Raji (cell line): Measurements from ENCODE around the gene TMEM235.
A peak's percentile ranks its signal among the peaks of the same experiment; 100 is the strongest.

Source experiments
- POLR2A ChIP-seq: IDR thresholded peaks from 2 replicates; pipeline ENCODE4 v1.6.1; 2011; ENCODE audit warnings: low read depth, low read length, control low read depth; ENCODE audit not compliant: insufficient read depth

TMEM235 gene

DNA sequence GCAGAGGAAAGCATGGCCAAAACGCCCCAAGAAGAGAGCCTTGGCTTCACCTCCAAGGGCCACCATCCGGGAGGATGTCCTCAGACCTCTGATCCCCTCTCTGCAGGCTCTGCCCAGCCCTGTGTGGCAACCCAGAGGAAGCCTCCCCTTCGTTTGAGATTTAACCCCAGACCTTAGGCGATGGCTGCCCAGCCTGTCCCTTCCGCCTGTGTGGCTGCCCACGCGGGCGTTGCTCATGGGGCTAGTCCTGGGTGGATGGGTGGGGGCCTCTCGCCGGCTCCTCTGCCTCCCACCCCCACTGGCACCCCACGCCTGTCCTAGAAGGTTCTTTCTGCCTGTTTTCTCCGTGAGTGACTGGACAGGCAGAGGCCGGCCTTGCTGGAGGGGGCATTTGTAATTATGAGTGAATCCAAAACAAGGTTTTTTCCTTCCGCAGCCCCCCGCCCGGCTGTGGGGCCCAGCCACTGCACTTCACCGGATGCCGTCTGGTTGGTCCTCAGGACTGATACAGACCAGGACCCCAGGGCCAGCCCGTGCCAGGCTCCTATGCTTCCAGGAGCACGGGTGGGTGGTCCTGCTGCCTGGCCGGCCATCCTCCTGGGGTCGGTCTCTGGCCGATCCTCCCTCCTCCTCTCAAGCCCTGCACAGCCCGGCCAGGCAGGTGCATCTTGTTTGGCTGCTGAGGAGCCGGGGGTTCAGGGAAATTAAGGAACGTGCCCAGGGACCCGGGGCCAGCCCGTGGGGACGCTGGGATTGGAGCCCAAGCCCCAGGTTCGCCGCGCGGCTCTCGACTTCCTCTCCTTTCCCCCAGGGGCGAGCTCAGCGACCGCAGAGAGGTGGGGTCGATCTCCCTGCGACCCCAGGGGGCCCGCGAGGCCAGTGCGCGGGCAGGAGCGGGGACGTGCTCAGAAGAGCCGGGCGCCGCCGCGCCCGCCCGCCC is at the start of gene TMEM235:
TMEM235 (plus strand) TSS at position 636 of the 940 bp plus-strand sequence. CDS start 393 bp downstream, outside the sequence.
- TF ChIP-seq POLR2A, result no peak

DNA sequence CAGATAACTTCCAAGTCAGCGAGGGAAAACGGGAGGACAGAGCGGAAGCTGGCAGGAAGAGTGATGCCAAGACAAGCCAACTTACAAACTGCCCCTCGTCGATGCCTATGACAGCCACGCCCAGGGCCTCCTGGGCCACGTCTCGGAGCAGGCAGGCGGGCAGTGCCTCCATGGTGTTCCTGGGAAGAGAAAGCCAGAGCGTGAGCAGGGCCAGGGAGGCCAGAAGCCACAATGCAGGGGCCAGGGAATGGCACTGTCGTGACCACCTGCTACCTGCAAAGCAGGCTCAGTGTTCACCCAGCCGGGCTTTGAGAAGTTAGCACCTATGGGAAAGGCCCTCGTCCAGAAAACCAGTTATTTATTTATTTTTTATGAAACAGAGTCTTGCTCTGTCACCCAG is 48.9 kb upstream of the TMEM235 start:
- TF ChIP-seq POLR2A, result no peak

DNA sequence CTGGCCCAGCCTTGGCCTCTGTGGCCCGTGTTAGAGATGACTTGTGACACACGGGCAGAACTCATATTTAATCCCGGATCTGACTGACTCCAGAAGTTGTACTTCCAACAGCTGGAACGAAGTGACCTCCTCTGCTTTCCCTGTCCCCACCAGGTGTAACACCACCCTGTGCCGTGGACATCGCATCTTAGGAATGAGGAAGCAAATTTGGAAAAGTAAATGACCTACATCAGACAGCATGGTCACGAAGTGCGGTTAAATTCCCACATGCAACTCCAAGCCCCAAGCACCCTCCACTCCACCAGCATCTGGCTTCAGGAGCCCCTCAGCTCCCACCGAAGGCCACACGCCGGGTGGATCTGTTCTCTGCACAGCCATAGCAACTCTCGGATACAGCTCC is 47.5 kb upstream of the TMEM235 start:
- no peak for TF ChIP-seq POLR2A

DNA sequence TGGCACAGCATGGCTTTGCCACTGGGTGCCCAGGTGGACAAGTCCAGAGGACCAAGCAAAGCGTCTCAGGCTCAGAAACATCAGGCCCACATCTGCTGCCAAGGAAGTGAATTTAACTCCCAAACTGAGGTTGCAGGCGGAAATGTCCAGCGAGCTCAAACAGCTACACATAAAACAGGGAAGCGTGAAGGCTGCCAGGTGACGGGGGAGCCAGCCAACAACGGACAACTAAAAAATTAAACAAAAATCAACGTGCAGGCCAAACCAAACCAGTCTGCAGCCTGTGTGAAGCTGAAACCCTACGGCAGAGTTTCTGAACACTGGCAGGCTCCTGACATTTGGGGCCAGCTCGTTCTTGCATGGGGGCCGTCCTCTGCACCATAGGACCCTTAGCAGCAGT is 47.1 kb upstream of the TMEM235 start:
- no peak for TF ChIP-seq POLR2A

DNA sequence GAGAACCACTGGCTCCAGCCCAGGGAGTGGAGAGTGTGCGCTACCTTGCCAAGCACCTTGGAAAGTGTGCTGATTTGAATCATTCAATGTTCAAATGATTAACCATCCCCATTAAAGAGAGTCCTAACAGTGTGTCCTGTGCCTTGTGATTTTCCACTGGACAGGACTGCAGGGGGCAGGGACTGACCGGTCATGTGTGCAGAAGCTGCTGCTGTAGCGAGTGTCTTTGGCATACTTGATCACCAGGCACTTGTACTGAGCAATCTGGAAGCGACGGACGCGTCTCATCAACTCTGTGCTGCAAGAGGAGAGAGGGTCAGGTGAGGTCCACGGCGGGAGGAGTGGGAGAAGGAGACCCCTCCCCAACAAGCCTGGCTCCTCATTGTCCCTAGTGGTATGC is 46.6 kb upstream of the TMEM235 start:
- TF ChIP-seq POLR2A, result no peak

DNA sequence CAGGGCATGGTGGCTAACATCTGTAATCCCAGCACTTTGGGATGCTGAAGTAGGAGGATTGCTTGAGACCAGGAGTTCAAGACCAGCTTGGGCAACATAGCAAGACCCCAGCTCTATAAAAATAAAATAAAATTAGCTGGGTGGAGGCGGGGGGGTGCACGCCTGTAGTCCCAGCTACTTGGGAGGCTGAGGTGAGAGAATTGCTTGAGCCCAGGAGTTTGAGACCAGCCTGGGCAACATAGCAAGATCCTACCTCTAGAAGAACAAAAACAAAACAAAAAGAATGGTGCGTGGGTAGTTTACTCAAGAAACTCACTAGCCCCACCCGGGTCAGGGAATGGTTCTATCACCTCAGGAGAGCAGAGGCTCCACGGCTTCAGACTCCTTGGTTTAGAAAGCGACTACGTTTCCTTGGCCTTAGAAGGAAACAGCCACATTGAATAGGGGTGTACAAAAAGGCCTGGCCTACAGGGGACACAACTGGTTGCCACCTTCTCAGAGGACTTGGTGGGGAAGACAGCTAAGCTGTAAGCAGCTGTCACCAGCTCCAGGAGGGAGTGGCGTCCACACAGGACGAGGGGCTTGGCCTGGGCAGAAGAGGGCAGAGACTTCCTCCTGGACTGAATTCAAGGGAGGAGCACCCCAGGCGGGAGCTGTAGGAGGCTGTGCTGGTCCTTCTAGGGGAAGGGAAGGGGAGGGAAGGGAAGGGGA is 45.3 kb upstream of the TMEM235 start:
- no peak for TF ChIP-seq POLR2A

DNA sequence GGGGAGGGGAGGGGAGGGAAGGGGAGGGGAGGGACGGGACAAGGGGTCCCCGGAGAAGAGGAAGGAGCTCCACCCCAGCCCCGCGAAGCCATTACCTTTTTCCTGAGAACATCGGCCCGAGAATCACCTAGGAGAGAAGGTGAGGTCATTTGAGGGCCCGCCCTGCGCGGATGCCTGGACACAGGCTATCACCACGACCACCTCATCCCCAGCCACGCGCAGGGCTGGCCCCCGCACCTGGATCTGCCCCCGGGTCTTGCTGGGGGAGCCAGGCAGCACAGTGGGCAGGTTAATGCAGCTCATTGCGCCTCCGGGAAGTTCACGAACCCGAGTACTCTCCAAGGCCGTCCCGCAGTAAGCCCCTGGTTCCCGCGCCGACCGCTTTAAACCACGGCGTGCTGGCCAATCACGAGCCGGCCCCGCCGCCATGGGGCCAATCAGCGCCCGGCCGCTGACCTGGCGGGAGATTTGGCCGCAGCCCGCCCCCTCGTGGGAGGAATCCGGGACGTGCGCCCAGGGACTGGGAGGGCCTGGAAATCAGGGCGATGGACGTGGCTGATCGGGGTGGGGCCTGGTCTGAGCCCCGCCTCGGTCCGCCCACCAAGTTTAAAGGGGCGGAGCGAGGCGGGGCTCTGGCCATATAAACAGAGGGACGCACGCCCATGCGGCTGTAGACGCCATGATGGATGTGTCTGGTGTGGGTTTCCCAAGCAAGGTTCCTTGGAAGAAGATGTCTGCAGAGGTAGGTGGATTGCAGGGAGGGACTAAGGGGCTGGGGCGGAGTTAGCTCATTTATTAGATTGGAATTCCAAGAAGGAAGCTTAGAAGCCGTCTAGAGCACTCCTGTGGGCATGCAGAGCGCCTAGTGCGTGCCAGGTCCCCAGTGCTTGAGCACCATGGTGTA is 44.5 kb upstream of the TMEM235 start, which contains the start of the genes AFMID and TK1:
AFMID (plus strand) TSS at position 671 of the 904 bp plus-strand sequence; CDS start at position 680, 9 bp downstream.
TK1 (minus strand) TSS at position 361 of the 904 bp plus-strand sequence; CDS start at position 303, 58 bp downstream.
- peak; percentile 97 for TF ChIP-seq POLR2A

DNA sequence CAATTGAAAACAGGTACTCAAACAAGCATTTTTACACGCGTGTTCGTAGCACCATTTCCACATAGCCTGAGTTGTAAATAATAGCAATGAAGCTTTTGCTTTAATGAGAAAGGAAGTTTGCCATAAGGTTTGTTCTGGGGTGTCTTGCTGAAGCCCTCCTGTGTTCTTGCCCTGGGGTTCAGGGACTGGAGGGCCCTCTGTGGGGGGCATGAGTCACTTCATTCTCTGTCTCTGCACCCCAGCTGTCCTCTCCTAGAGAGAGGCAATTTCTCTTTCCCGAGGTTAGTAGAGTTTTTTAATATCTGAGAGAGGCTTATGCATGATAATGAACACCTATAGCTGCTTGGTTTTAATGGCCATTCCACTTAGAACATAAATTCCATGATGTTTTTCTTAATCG is 34.7 kb upstream of the TMEM235 start:
- TF ChIP-seq POLR2A, result no peak

DNA sequence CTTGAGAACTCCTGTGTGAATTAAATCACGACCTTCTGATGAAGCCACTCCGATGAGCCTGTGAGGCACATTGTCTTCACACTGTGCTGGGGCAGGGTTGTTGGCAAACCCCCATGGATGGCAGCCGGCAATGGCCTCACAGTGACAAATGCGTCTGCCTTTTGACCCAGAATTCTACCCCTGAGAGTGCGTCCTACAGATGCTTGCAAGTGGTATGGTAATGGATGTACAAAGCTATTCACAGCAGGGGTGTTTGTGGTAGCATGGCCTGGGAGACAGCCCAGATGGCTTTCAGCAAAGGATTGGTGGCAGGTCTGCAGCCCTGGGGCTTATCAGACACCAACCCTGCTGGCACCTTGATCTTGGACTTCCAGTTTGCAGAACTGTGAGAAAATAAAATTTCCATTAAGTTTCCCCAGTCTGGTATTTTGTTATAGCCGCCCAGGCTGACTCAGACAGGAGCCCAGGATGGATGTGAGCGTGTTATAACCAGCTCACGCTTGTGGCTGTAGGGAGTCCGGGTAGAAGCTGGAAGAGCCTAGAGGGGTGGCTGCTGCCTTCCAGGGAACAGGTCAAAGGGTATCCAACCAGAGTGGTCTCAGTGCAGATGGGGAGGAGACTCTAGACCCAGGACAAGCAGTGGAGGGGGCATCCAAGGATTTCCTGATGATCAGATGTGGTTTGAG is 34.1 kb upstream of the TMEM235 start:
- no peak for TF ChIP-seq POLR2A

DNA sequence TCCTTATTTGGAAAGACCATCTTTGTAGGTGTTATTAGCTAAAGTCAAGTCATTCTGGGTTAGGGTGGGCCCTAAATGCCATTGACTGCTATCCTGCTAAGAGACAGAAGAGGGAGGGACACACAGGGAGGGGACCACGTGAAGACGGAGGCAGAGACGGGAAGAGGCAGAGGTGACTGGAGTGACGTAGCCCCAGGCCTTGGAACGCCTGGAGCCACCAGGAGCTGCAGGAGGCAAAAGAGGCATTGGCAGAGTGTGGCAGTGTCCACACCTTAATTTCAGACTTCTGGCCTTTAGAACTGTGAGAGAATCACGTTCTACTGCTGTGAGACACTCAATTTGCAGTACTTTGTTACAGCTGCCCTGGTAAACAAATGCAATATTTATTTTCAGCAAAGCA is 31.0 kb upstream of the TMEM235 start:
- TF ChIP-seq POLR2A, result no peak

DNA sequence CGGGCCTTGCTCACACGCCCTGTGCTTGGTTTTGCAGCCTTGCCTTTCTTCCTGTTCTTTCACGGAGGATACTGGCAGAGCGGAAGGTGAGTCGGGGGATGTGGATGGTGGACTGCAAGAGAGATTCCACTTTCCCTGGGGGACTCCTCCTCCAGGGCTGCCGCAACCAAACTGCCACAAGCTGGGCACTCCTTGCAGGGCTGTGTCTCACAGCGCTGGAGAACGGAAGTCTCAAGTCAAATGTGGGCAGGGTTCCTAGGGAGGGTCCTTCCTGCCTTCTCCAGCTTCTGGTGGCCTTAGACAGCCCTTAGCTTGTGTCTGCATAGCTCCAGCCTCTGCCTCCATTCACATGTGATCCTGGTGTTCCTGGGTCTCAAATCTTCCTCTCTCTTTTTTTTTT is 28.8 kb upstream of the TMEM235 start:
- no peak for TF ChIP-seq POLR2A

DNA sequence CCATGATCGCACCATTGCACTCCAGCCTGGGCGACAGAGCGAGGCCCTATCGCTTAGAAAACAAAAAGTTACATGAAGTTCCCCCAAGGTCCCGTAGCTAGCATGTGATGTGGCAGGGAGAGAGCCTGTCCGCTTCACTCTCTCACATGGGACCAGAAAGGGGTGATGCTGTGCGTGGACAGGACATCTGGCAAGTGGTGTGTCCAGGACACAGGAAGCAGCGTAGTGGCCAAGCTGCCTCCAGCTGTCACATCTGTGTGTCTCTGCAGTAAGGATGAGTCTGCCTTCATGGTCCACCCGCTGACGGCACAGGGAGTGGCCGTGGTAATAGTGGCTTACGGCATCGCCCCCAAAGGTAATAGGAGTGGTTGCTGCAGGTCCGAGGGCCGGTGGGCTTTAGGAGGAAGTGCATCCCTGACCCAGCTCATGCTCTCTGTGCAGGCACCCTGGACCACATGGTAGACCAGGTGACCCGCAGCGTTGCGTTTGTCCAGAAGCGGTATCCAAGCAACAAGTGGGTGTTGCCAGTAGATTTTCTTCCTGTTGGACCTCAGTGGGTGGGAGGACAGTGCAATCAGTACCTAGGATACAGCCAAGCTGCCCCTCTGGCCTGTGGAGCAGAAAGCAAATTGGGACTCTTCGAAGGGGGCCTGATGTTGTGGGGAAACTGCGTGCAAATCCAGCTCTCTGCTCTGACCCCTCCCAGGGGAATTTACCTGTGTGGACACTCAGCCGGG is 26.9 kb upstream of the TMEM235 start:
- no peak for TF ChIP-seq POLR2A

DNA sequence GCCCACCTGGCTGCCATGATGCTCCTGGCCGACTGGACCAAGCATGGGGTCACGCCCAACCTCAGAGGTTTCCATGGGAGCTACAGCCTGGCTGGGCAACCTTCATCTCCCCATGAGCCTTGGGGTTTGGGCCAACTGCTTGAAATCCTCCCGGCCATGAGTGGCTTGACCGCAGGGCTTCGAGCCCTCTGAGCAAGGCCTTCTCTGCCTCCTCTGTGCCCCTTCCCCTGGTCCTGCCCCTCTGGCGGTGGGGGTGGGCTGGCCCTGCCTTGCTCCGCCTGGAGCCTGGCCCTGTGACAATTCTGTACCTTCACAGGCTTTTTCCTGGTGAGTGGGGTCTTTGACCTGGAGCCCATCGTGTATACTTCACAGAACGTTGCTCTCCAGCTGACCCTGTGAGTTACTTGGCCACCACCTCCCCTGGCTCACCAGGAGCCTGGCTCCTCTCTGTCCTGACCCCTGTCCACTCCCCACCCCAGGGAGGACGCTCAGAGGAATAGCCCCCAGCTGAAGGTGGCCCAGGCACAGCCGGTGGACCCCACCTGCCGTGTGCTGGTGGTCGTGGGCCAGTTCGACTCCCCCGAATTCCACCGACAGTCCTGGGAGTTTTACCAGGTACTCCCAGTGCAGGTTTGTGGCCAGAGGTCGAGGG is 26.2 kb upstream of the TMEM235 start:
- TF ChIP-seq POLR2A, result no peak

DNA sequence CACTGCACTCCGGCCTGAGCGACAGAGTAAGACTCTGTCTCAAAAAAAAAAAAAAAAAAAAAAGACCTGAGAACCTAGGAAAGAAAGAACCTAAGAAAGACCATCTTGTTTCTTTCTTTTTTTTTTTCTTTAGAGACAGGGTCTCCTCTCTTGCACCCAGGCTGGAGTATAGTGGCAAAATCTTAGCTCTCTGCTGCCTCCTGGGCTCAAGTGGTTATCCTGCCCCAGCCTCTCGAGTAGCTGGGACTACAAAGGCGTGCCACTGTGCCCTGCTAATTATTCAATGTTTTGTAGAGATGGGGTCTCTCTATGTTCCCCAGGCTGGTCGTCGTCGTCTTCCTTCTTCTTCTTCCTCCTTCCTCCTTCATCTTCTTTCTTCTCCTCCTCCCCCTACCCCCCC is 25.1 kb upstream of the TMEM235 start:
- TF ChIP-seq POLR2A, result no peak

DNA sequence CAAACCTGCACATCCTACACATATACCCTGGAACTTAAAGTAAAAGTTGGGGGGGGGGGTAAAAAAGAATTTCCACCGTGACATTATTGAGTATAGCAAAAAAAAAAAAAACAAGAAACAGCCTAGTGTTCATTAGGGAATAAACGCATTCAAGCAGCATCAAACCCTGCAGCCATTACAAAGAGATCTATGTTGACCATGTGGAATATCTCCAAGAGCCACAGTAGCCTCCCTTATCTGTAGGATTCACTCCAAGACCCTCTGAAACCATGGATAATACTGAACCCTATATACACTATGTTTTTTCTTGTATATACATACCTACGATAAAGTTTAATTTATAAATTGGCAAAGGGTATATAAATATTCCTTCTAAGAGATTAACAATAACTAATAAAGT is 22.9 kb upstream of the TMEM235 start:
- TF ChIP-seq POLR2A, result no peak
